Activated T-helper 2 cell treated with anti-CD3 and anti-CD28 coated beads, Interferon-gamma antibody, Interleukin-2, Interleukin-4, amounts not matched to agents 10 μg/mL and 5 μg/mL and 100 μg/mL, durations not matched to agents 14 hours and 24 hours and 36 hours (primary cell): ENCODE data around the gene XRCC5. TPM values are rescaled to one million over a fixed set of nuclear protein-coding genes. Genes with fewer than 3 reads are reported as not detected.

Source experiments
- DNase-seq: peaks from one replicate; pipeline ENCODE4 v3.0.0; 2021; ENCODE audit warnings: low spot score
- H3K27ac Mint-ChIP-seq: one replicate; pipeline ENCODE4 v1.8.0; 2021; ENCODE audit warnings: mixed read lengths
- H3K27me3 Mint-ChIP-seq: one replicate; pipeline ENCODE4 v1.8.0; 2021; ENCODE audit warnings: low read depth, mixed read lengths
- H3K36me3 Mint-ChIP-seq: one replicate; pipeline ENCODE4 v1.8.0; 2021; ENCODE audit warnings: low read depth, mixed read lengths
- H3K4me1 Mint-ChIP-seq: one replicate; pipeline ENCODE4 v1.8.0; 2021; ENCODE audit warnings: low read depth, mixed read lengths
- H3K4me3 Mint-ChIP-seq: one replicate; pipeline ENCODE4 v1.8.0; 2021; ENCODE audit warnings: low read depth, mild to moderate bottlenecking, moderate library complexity, mixed read lengths
- H3K9me3 Mint-ChIP-seq: one replicate; pipeline ENCODE4 v1.8.0; 2021; ENCODE audit warnings: mixed read lengths
- intact Hi-C: fragments of 100-400 bp; cut with micrococcal nuclease; formaldehyde crosslinking; loops from one replicate; pipeline ENCODE4 v1.15.1; 2023
- total RNA-seq: library from RNA; stranded (reverse); gene quantifications from 2 replicates; pipeline ENCODE4 v1.2.3, GENCODE V29; 2022

The XRCC5 gene
- total RNA-seq, 1 donor from 2014 or later: 452 TPM

GRCh38 chr2:216215658-216216390 is 106.7 kb downstream of the XRCC5 start:
- H3K36me3 Mint-ChIP-seq: peaks cover 36% of the 10 kb centered on the region
- intact Hi-C loops: no loop called here
- H3K4me3 Mint-ChIP-seq: no peak overlapping the region
- H3K27me3 Mint-ChIP-seq: no peaks in the 10 kb centered on the region
- H3K9me3 Mint-ChIP-seq: no peaks in the 10 kb centered on the region
- H3K4me1 Mint-ChIP-seq: peaks cover 44% of the 10 kb centered on the region
- no peak for DNase-seq
- H3K27ac Mint-ChIP-seq: no peak overlapping the region

- Mint-ChIP-seq H3K4me1 (peaks cover 57% of the 10 kb centered on the region), H3K9me3 (no peaks in the 10 kb centered on the region), H3K4me3 (no peak overlapping the region), H3K27me3 (no peaks in the 10 kb centered on the region), H3K27ac (peak overlapping the region; percentile 46), H3K36me3 (peaks cover 37% of the 10 kb centered on the region)
- no peak for DNase-seq
- intact Hi-C loops: loop anchor here (1.0 kb wide), 2 partner anchors 11 to 22 kb away; no protein-coding TSS in a partner anchor
These were observed 108.1 kb downstream of the XRCC5 start for GRCh38 chr2:216216951-216217903.

GRCh38 chr2:216217904-216218260 is 108.7 kb downstream of the XRCC5 start:
- peak overlapping the region; percentile 56 for H3K27ac Mint-ChIP-seq
- H3K9me3 Mint-ChIP-seq: no peaks in the 10 kb centered on the region
- H3K27me3 Mint-ChIP-seq: no peaks in the 10 kb centered on the region
- DNase-seq: no peak
- H3K4me1 Mint-ChIP-seq: peaks cover 63% of the 10 kb centered on the region
- H3K4me3 Mint-ChIP-seq: no peak overlapping the region
- H3K36me3 Mint-ChIP-seq: peaks cover 35% of the 10 kb centered on the region
- intact Hi-C loops: loop anchor here (1.0 kb wide), 2 partner anchors 12 to 23 kb away; no protein-coding TSS in a partner anchor

GRCh38 chr2:216219861-216220260 is 110.7 kb downstream of the XRCC5 start:
- Mint-ChIP-seq H3K27me3 (no peaks in the 10 kb centered on the region), H3K36me3 (peaks cover 29% of the 10 kb centered on the region), H3K4me1 (peaks cover 66% of the 10 kb centered on the region), H3K9me3 (no peaks in the 10 kb centered on the region), H3K4me3 (no peak overlapping the region), H3K27ac (no peak overlapping the region)
- intact Hi-C loops: loop anchor here (5.0 kb wide), 1 partner anchor 132 kb away; no protein-coding TSS in a partner anchor
- no peak for DNase-seq

GRCh38 chr2:216220976-216221375 is 111.8 kb downstream of the XRCC5 start:
- Mint-ChIP-seq H3K36me3 (peaks cover 29% of the 10 kb centered on the region), H3K4me1 (peaks cover 66% of the 10 kb centered on the region), H3K27me3 (no peaks in the 10 kb centered on the region), H3K4me3 (no peak overlapping the region), H3K9me3 (no peaks in the 10 kb centered on the region), H3K27ac (peak overlapping the region; percentile 73)
- intact Hi-C loops: loop anchor here (5.0 kb wide), 1 partner anchor 131 kb away; no protein-coding TSS in a partner anchor
- DNase-seq: no peak

- DNase-seq: no peak
- intact Hi-C loops: loop anchor here (2.0 to 5.0 kb wide), 3 partner anchors 15 to 181 kb away; no protein-coding TSS in a partner anchor
- Mint-ChIP-seq H3K36me3 (peaks cover 29% of the 10 kb centered on the region), H3K27ac (peak overlapping the region; percentile 73), H3K4me3 (no peak overlapping the region), H3K4me1 (peaks cover 62% of the 10 kb centered on the region), H3K27me3 (no peaks in the 10 kb centered on the region), H3K9me3 (no peaks in the 10 kb centered on the region)
These were observed 112.7 kb downstream of the XRCC5 start for GRCh38 chr2:216221811-216222210.

GRCh38 chr2:216222650-216223352 is 113.7 kb downstream of the XRCC5 start:
- H3K9me3 Mint-ChIP-seq: no peaks in the 10 kb centered on the region
- peaks cover 29% of the 10 kb centered on the region for H3K36me3 Mint-ChIP-seq
- DNase-seq: no peak

GRCh38 chr2:216224388-216224787 is 115.2 kb downstream of the XRCC5 start:
- DNase-seq: no peak
- Mint-ChIP-seq H3K9me3 (no peaks in the 10 kb centered on the region), H3K27me3 (no peaks in the 10 kb centered on the region), H3K36me3 (peaks cover 17% of the 10 kb centered on the region), H3K4me3 (no peak overlapping the region), H3K4me1 (peaks cover 38% of the 10 kb centered on the region), H3K27ac (no peak overlapping the region)
- intact Hi-C loops: loop anchor here (5.0 kb wide), 1 partner anchor 128 kb away; no protein-coding TSS in a partner anchor

More at GRCh38 chr2:216222650-216223352, 113.7 kb downstream of the XRCC5 start:
- H3K4me1 Mint-ChIP-seq: peaks cover 52% of the 10 kb centered on the region
- H3K27me3 Mint-ChIP-seq: no peaks in the 10 kb centered on the region
- intact Hi-C loops: loop anchor here (2.0 to 5.0 kb wide), 3 partner anchors 16 to 180 kb away; no protein-coding TSS in a partner anchor
- H3K27ac Mint-ChIP-seq: peak overlapping the region; percentile 73
- no peak overlapping the region for H3K4me3 Mint-ChIP-seq

- DNase-seq: no peak
- Mint-ChIP-seq H3K9me3 (peaks cover 30% of the 10 kb centered on the region), H3K4me1 (no peaks in the 10 kb centered on the region), H3K36me3 (peaks cover 9% of the 10 kb centered on the region), H3K27me3 (peaks cover 3% of the 10 kb centered on the region), H3K27ac (no peak overlapping the region), H3K4me3 (no peak overlapping the region)
- intact Hi-C loops: no loop called here
These were observed 120.2 kb downstream of the XRCC5 start for GRCh38 chr2:216229277-216229914.

- no peak overlapping the region for H3K4me3 Mint-ChIP-seq
- no peak for DNase-seq
- H3K9me3 Mint-ChIP-seq: peaks cover 30% of the 10 kb centered on the region
- intact Hi-C loops: no loop called here
- no peaks in the 10 kb centered on the region for H3K4me1 Mint-ChIP-seq
- no peak overlapping the region for H3K27ac Mint-ChIP-seq
- H3K36me3 Mint-ChIP-seq: peaks cover 9% of the 10 kb centered on the region
- peaks cover 3% of the 10 kb centered on the region for H3K27me3 Mint-ChIP-seq
These were observed 122.7 kb downstream of the XRCC5 start for GRCh38 chr2:216231867-216232266.

GRCh38 chr2:216232721-216233120 is 123.6 kb downstream of the XRCC5 start:
- H3K4me1 Mint-ChIP-seq: no peaks in the 10 kb centered on the region
- H3K4me3 Mint-ChIP-seq: no peak overlapping the region
- H3K27me3 Mint-ChIP-seq: peaks cover 3% of the 10 kb centered on the region
- H3K36me3 Mint-ChIP-seq: peaks cover 9% of the 10 kb centered on the region
- no peak overlapping the region for H3K27ac Mint-ChIP-seq
- intact Hi-C loops: no loop called here
- no peak for DNase-seq
- H3K9me3 Mint-ChIP-seq: peaks cover 30% of the 10 kb centered on the region
